GM21717 (cell line): ENCODE measurements around the gene P2RX2.
"Not testable (repeated sequence)": the region's sequence is repeated elsewhere in the genome, so short reads cannot be mapped to it uniquely, and the experiment has no call there.

Source experiments
- ATAC-seq: cut with Tn5 transposase; IDR thresholded peaks from one replicate; pipeline ENCODE4 v1.9.1; 2021; ENCODE audit warnings: mild to moderate bottlenecking, moderate library complexity; ENCODE audit not compliant: unreplicated experiment

Gene P2RX2

GRCh38 chr12:132583411-132583710, 35.2 kb upstream of the P2RX2 start:
- ATAC-seq = no peak

- no peak for ATAC-seq
Measured at GRCh38 chr12:132583736-132584135, 34.8 kb upstream of the P2RX2 start.

GRCh38 chr12:132584429-132584828, 34.1 kb upstream of the P2RX2 start:
- no peak for ATAC-seq

GRCh38 chr12:132585177-132585576, 33.4 kb upstream of the P2RX2 start:
- ATAC-seq = no peak

GRCh38 chr12:132586929-132587328, 31.6 kb upstream of the P2RX2 start:
- ATAC-seq = no peak

GRCh38 chr12:132587781-132588180, 30.8 kb upstream of the P2RX2 start:
- ATAC-seq = no peak

- no peak for ATAC-seq
Measured at GRCh38 chr12:132588319-132588718, 30.3 kb upstream of the P2RX2 start.

- no peak for ATAC-seq
Measured at GRCh38 chr12:132588821-132589669, 29.5 kb upstream of the P2RX2 start.

- no peak for ATAC-seq
Measured at GRCh38 chr12:132591107-132591935, 27.3 kb upstream of the P2RX2 start.

GRCh38 chr12:132592282-132592970, 26.1 kb upstream of the P2RX2 start:
- ATAC-seq = no peak

GRCh38 chr12:132593071-132593470, 25.5 kb upstream of the P2RX2 start:
- ATAC-seq = no peak

- no peak for ATAC-seq
Measured at GRCh38 chr12:132593521-132593920, 25.1 kb upstream of the P2RX2 start.

- ATAC-seq = no peak
Measured at GRCh38 chr12:132593938-132594358, 24.6 kb upstream of the P2RX2 start.

GRCh38 chr12:132595183-132595582, 23.4 kb upstream of the P2RX2 start:
- ATAC-seq = no peak

GRCh38 chr12:132596016-132596415, 22.6 kb upstream of the P2RX2 start:
- ATAC-seq = no peak

- ATAC-seq = no peak
Measured at GRCh38 chr12:132597333-132598316, 21.0 kb upstream of the P2RX2 start.

GRCh38 chr12:132599502-132599901, 19.1 kb upstream of the P2RX2 start:
- not testable (repeated sequence) for ATAC-seq

GRCh38 chr12:132600048-132601032, 18.2 kb upstream of the P2RX2 start:
- no peak for ATAC-seq
